ENCODE results near the gene NDUFS7.
"Not testable (repeated sequence)": the region's sequence is repeated elsewhere in the genome, so short reads cannot be mapped to it uniquely, and the experiment has no call there.

NDUFS7 gene

DNA sequence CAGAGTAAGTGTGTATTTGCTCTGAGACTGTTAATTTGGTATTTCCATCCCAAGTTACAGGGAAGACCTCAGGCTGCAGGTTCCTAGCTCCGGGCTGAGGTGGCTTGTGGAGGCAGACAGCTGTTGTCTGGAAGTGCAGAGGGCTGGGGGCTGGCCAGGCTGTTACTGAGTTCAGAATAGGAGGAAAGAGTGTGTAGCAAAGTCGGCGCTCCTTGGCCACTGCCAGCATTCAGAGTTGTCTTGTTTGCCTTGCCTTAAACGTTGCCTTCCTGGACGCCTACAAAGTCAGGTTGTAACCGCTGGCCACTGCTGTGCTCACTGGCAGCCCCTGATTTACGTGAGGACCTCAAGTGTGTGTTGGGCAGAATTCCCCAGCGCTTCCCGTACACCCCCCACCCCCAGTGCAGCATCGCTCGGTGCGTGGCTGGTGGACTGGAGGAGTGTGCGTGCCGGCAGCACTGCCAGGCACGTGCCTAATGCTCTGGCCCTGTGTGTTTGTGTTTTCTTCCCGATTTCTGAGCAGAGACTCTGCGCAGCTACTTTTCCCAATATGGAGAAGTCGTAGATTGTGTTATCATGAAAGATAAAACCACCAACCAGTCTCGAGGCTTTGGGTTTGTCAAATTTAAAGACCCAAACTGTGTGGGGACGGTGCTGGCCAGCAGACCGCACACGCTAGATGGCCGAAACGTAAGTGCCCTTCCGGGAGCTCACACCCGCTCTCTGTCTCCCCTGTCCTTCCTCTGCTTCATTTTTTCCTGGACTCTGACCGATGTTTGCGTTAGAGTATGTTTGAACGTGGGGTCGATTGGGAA is 34.2 kb downstream of the NDUFS7 start:
- DNase-seq (ENCODE audit: low read depth in 1 of 2, low spot score in 1 of 2) = no peak

GRCh38 chr19:1418496-1418775 is 34.7 kb downstream of the NDUFS7 start:
- no peak for DNase-seq (ENCODE audit: low read depth in 1 of 2, low spot score in 1 of 2)

GRCh38 chr19:1418951-1419738 is 35.4 kb downstream of the NDUFS7 start:
- no peak for DNase-seq (ENCODE audit: low read depth in 1 of 2, low spot score in 1 of 2)

DNA sequence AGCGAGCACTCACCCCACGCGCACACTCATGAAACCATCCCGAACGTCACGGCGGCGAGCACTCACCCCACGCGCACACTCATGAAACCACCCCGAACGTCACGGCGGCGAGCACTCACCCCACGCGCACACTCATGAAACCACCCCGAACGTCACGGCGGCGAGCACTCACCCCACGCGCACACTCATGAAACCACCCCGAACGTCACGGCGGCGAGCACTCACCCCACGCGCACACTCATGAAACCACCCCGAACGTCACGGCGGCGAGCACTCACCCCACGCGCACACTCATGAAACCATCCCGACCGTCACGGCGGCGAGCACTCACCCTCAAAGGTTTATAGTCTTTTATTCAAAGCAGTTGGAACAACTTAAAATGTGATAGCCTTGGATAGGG is 36.4 kb downstream of the NDUFS7 start:
- not testable (repeated sequence) for DNase-seq (ENCODE audit: low read depth in 1 of 2, low spot score in 1 of 2)

DNA sequence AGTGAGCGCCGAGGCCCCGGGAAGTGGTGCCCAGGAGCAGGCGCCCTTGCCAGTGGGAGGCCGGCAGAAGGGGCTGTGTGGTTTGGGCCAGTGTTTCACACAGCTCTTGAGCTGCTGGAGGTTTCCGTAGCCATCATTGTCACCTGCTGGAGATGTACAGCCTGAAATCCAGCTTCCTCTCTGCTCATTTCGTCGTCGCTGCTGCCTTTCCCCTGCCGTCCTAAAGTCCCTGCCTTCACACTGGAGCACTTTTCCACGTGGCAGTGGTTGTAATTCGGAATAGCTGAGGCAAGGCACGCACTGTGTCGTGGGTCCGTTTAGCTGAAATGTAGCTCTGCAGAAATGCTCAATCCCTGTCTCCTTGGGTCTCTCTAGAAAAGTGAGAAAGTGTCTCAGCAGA is 36.9 kb downstream of the NDUFS7 start:
- no peak for DNase-seq (ENCODE audit: low read depth in 1 of 2, low spot score in 1 of 2)

GRCh38 chr19:1421218-1421957 is 37.7 kb downstream of the NDUFS7 start:
- no peak for DNase-seq (ENCODE audit: low read depth in 1 of 2, low spot score in 1 of 2)

DNA sequence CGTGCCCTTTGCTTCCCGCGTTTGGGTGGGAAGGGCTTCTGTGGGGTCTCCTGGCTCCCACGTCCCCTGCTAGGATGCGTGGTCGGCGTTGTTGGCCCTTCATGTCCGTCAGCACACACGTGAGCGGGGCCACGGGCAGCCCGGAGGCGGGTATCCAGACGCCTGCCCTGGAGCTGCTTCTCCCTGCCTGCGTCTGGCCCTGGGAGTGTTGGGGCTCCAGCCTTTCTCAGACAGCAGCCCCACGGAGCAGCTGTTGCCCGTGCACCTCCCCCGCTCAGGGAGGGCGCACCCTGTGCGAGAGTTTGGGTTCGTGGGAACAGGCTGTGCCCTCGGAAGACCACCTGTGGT is 38.2 kb downstream of the NDUFS7 start:
- DNase-seq (ENCODE audit: low read depth in 1 of 2, low spot score in 1 of 2) = no peak

DNA sequence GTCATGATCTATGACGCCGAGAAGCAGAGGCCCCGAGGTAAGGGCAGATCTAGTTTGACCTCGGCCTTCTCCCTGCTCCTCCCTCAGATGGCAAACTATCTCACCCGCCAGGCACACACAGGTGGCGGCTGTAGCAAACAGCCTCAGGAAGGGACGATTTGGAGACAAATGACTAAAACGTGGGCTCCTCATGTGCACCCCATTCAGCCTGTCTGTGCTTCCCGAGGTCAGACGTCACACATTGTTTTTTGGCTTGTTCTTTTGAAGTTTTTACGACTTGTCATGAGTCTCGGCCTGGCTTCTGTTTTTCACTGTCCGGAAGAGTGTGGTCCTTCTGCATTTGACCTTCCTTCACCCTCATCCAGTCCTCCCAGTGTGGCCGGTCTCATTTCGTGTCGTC is 38.7 kb downstream of the NDUFS7 start:
- no peak for DNase-seq (ENCODE audit: low read depth in 1 of 2, low spot score in 1 of 2)

DNA sequence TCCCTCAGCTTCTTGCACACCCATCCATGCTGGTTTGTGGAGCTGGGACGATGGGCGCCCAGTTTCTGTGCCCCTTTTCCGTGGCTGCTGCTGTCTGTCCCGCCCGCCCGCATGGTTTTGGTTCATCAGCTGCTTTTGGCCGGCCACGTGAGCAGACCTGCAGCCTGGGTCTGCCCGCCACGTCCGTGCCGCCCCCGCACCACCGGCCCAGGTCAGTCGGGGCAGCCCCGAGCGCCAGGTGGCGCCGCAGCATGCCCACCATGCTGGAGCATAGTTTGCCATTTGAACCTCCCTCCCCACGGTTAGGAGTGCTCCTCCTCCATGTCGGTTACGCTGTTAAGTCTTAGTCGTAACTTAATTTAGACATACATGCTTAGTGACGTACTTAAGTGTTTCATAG is 39.2 kb downstream of the NDUFS7 start:
- DNase-seq (ENCODE audit: low read depth in 1 of 2, low spot score in 1 of 2) = no peak

DNA sequence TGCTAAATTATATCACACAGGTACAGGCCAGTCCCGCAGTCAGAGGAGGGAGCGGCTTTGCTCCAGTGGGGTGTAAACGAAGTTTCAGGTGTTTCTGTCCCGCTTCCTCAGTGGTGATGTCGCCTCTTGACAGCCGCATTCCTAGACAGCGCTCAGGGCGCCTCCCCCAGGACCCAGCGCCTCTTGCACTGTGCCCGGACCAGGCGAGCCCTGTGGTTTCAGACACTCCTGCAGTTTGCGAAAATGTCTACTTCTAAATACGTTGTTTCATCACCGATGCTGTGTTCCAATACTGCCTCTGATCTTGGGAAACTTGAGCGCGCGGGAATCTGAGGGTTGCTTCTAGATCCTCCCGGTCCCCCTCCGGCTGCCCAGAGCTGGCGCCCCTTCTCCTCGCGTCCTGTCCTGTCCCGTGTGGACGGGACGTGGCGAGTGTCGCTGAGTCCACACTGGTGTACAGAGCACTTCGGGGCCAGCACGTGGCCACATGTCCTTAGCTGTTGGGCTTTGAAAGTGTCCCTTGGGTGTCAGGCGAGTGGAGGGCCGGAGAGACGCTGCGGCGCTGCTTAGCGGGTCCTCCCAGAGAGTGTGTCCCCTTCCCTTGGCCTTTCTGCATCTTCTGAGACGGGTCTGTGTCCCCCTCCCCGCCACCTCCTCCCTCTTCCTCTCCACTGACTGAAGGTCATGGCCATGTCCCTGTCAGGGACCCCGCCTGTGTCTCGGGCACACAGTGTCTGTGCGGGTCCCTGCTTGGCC is 39.9 kb downstream of the NDUFS7 start:
- no peak for DNase-seq (ENCODE audit: low read depth in 1 of 2, low spot score in 1 of 2)

DNA sequence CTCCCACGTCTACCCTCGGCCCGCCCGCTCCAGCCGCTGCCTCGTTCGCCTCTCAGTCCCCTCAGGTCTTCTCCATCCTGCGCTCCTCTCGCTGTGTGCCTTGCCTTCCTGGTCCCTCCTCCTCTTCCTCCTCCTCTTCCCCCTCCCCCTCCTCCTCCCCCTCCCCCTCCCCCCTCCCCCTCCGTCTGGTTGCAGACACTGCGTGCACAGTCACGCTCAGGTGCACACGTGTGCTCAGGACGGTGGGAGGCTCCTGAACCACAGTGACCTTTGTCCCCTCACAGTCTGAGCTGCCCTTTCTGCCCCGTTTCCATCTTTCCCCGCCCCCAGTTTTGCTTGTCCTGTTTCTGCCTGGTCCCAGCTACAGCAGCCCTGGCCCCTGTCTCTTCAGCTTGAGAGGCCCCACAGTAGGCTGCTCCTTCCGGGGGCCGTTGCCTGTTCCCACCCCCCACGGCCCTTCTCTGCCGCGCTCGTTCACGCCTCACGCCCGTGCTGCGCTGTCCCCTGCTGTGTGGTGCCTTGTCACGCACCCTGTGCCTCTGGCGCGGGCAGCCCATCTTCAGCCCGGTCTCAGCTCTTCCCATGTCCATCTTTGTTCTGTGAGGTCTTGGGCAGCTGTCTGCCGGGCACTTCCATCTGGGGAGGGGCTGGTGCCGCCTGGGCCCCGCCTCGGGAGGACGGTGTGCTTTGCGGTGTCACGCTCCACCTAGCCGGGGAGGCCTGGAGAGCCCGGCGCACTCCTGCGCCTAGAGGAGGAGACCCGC is 40.7 kb downstream of the NDUFS7 start:
- no peak for DNase-seq (ENCODE audit: low read depth in 1 of 2, low spot score in 1 of 2)

GRCh38 chr19:1425102-1425837 is 41.6 kb downstream of the NDUFS7 start:
- no peak for DNase-seq (ENCODE audit: low read depth in 1 of 2, low spot score in 1 of 2)

DNA sequence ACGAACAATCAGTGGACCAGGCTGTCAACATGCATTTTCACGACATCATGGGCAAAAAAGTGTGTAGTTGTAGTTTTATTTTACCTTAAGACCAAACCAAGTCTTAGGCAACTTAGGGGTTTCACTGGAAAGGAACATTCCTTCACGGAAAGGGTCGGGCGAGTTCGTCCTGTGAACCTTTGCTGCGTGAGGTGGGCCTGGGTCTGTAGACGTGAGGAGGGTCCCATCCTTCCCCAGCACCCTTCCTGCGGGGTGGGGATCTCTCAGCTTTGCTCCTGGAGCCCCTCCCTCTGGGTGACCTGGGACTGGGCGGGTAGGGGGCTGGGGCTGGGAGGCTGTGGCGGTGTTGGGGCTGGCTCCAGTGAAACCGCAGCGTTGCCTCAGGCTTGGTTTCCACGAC is 42.2 kb downstream of the NDUFS7 start:
- DNase-seq (ENCODE audit: low read depth in 1 of 2, low spot score in 1 of 2) = no peak

DNA sequence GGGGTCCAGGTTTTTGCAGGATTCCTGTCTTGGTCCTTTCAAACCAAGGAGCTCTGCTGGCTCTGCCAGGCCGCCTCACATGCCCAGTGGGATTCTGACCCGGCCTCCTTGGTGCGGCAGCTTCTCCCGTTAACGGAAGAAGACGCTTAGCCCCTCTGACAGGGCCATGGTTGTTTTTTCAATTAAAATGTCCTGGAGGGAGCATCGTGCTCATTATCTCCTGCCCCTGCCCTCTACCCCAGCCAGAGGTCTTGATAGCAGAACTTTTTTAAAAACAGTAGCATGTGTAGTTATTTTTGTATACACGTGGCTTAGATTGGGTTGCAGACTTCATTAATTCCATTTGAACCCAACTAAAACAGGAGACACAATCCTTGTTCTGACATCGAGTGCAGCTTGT is 43.0 kb downstream of the NDUFS7 start:
- DNase-seq (ENCODE audit: low read depth in 1 of 2, low spot score in 1 of 2) = no peak

GRCh38 chr19:1427221-1427920 is 43.7 kb downstream of the NDUFS7 start:
- no peak for DNase-seq (ENCODE audit: low read depth in 1 of 2, low spot score in 1 of 2)

DNA sequence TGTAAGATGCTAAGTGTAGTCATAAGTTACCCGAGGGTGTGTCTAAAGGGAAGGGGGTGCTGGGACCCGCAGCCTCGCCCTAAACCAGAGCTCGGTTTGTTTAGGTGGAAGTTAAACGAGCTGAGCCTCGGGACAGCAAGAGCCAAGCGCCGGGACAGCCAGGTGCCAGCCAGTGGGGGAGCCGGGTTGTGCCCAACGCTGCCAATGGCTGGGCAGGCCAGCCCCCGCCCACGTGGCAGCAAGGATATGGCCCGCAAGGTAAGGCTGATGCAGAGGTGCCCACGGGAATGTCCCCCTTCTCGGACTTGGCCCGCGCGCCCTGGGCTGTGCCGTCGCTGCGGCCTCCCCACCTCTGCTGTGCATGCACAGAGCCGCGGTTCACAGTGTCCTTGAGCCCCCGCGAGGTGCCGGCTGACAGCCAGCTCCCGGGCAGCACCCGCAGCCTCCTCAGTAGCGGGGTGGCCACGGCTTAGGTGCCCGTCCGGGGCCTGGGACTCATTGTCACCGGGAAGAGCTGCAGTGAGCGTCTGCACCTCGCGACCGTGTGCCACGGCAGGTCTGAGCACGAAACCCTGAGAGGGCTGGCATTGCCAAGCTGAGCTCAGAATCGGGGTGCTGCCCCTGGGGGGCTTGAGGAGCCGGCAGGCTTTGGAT is 45.2 kb downstream of the NDUFS7 start:
- no peak for DNase-seq (ENCODE audit: low read depth in 1 of 2, low spot score in 1 of 2)

DNA sequence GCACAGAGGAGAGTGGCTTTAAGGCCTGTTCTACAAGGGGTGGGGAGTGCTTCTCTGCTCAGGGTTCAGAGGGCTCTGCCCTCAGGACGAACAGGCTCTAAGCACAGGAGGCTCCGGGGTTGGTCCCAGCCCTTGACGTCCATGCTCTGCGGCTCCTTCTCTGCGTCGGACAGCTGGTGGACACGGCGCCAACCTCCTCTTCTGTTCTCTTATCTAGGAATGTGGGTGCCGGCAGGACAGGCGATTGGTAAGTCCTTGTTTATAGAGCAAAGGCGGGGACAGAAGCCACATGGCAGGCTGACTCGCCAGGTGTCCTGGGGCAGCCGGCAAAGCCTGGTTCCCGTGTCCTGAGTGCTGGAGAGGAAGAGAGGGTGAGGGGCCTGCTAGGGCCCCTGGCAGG is 46.0 kb downstream of the NDUFS7 start:
- DNase-seq (ENCODE audit: low read depth in 1 of 2, low spot score in 1 of 2) = no peak

GRCh38 chr19:1430246-1430645 is 46.5 kb downstream of the NDUFS7 start:
- no peak for DNase-seq (ENCODE audit: low read depth in 1 of 2, low spot score in 1 of 2)
